HepG2 (cell line): Measurements from ENCODE around the gene WBP1. TPM values are rescaled to one million over a fixed set of nuclear protein-coding genes. Genes with fewer than 3 reads are reported as not detected.
A peak's percentile ranks its signal among the peaks of the same experiment; 100 is the strongest.

ENCODE experiments used
- ETV6 ChIP-seq: sonication (generic); formaldehyde crosslinking; conservative IDR thresholded peaks from 2 replicates; pipeline ENCODE4 v1.4.0; 2020; ENCODE audit warnings: missing genetic modification reagents
- FOXM1 ChIP-seq: sonication (generic); formaldehyde crosslinking; IDR thresholded peaks from 2 replicates; pipeline ENCODE4 v1.5.0; 2020; ENCODE audit warnings: missing genetic modification reagents
- KLF15 ChIP-seq: sonication (generic); formaldehyde crosslinking; IDR thresholded peaks from 2 replicates; pipeline ENCODE4 v1.8.1; 2023; ENCODE audit warnings: borderline replicate concordance, mild to moderate bottlenecking, inconsistent platforms, missing genetic modification reagents, mixed read lengths
- MIER2 ChIP-seq: IDR thresholded peaks from 2 replicates; pipeline ENCODE4 v1.6.1; 2016; ENCODE audit warnings: missing biosample characterization, missing genetic modification reagents
- NFYB ChIP-seq: sonication (generic); formaldehyde crosslinking; IDR thresholded peaks from 2 replicates; pipeline ENCODE4 v1.4.0; 2020; ENCODE audit warnings: missing genetic modification reagents
- NFYC ChIP-seq: IDR thresholded peaks from 2 replicates; pipeline ENCODE4 v1.6.1; 2016; ENCODE audit warnings: missing genetic modification reagents, missing compliant biosample characterization
- TRIM24 ChIP-seq: sonication (generic); formaldehyde crosslinking; IDR thresholded peaks from 2 replicates; pipeline ENCODE4 v1.8.0; 2022; ENCODE audit warnings: mild to moderate bottlenecking, missing genetic modification reagents
- ZBTB38 ChIP-seq: sonication (generic); formaldehyde crosslinking; IDR thresholded peaks from 2 replicates; pipeline ENCODE4 v1.5.1; 2020; ENCODE audit warnings: mild to moderate bottlenecking, missing genetic modification reagents
- ZMAT3 ChIP-seq: sonication (generic); formaldehyde crosslinking; conservative IDR thresholded peaks from 2 replicates; pipeline ENCODE4 v1.7.0; 2021; ENCODE audit warnings: missing genetic modification reagents
- ZNF207 ChIP-seq: fragments of 450-650 bp; IDR thresholded peaks from 2 replicates; pipeline ENCODE4 v1.6.1; 2016; ENCODE audit warnings: antibody characterized with exemption, borderline replicate concordance
- polyA plus RNA-seq, 8 experiments: library from polyadenylated mRNA; depleted of rRNA in 3 of 8; stranded (reverse) in 7 of 8; unstranded in 1 of 8; fragments of >200 nt; fragmentation: Illumina TruSeq in 4 of 8; extraction: Trizol in 4 of 8; gene quantifications; 2 replicates each; pipeline versions ENCODE4 v1.2.1 to v1.2.3, GENCODE V29; 2011 to 2016; ENCODE audit warnings: low read depth in 4 of 8, missing spikeins in 1 of 8, mixed read lengths in 1 of 8; ENCODE audit not compliant: insufficient read depth in 1 of 8
- total RNA-seq, 5 experiments: library from RNA; depleted of rRNA; stranded (reverse); fragments of >200 nt; fragmentation: Illumina TruSeq; extraction: Trizol; gene quantifications; 2 replicates each; pipeline ENCODE4 v1.2.3, GENCODE V29; 2016; ENCODE audit warnings: low read depth in 1 of 5
- TF ChIP-seq, protein P1 (sequence below): IDR thresholded peaks from 2 replicates; pipeline ENCODE4 v1.6.1; 2016; ENCODE audit warnings: mild to moderate bottlenecking
- TF ChIP-seq, protein P2 (sequence below): sonication (generic); formaldehyde crosslinking; IDR thresholded peaks from 2 replicates; pipeline ENCODE4 v1.8.0; 2022; ENCODE audit warnings: mild to moderate bottlenecking, missing genetic modification reagents, moderate library complexity
- TF ChIP-seq, protein P3 (sequence below): sonication (generic); formaldehyde crosslinking; IDR thresholded peaks from 2 replicates; pipeline ENCODE4 v1.5.0; 2020; ENCODE audit warnings: mild to moderate bottlenecking, missing genetic modification reagents, borderline replicate concordance
- TF ChIP-seq, protein P4 (sequence below): sonication (generic); formaldehyde crosslinking; IDR thresholded peaks from 2 replicates; pipeline ENCODE4 v1.5.0; 2020; ENCODE audit warnings: missing genetic modification reagents, mild to moderate bottlenecking, borderline replicate concordance
- TF ChIP-seq, protein P5 (sequence below): sonication (generic); formaldehyde crosslinking; IDR thresholded peaks from 2 replicates; pipeline ENCODE4 v1.8.1; 2023; ENCODE audit warnings: mild to moderate bottlenecking, moderate library complexity, missing genetic modification reagents

The WBP1 gene
- total and polyA plus RNA-seq, 2 of the 13 experiments (the other 11 are each of a cell fraction or from before 2014, with no cell fraction given), result 38.8 to 85.7 TPM

DNA sequence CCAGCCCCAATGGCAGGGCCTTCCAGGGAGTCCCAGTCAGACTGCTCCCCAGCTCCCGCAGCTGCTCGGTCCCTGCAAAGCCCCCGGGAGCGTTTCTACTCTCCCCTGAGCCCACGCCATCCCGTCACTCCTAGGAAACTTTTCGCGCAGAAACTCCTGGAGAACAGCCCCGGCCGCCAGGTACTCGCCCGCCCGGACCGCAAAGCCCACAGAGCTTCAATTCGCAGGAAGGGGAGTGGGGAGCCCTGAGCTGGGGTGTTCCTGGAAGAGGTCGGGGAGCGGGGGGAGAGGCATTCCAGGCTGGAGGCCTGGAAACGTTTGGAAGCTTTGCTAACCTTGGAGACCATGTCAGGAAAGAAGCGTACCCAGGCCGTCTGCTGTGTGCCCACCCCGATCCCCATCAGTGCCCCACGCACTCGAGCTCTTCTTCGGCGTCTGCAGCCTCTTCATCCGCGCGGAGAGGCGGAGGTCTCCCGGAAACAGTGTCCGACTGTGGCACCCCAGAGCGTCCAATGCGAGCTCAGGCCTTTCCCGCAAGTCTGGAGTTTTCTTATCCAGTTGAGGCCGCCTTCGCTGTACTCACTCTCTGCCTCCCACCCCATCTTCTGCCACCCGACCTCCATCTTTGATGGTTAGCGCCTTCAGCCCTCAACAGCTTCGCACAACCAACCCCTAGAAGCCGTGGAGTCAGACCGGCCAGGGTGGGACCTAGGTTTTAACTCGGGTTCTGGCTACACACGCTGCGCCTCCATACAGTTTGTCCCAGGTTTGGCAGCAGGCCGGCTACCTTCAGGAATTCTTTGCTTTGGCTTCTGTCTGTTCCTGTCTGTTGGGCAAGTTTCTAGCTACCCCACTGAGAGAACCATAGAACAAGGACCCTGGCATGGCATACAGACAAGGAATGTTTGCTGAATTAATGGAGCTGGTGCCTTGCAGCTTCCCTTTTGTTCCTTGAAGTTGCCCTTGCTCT lies 45.6 kb downstream of the WBP1 start (continued):
- TF ChIP-seq, protein P1, sequence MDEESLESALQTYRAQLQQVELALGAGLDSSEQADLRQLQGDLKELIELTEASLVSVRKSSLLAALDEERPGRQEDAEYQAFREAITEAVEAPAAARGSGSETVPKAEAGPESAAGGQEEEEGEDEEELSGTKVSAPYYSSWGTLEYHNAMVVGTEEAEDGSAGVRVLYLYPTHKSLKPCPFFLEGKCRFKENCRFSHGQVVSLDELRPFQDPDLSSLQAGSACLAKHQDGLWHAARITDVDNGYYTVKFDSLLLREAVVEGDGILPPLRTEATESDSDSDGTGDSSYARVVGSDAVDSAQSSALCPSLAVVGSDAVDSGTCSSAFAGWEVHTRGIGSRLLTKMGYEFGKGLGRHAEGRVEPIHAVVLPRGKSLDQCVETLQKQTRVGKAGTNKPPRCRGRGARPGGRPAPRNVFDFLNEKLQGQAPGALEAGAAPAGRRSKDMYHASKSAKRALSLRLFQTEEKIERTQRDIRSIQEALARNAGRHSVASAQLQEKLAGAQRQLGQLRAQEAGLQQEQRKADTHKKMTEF (CRISPR knock-in tag), result no peak
- TF ChIP-seq, protein P2, sequence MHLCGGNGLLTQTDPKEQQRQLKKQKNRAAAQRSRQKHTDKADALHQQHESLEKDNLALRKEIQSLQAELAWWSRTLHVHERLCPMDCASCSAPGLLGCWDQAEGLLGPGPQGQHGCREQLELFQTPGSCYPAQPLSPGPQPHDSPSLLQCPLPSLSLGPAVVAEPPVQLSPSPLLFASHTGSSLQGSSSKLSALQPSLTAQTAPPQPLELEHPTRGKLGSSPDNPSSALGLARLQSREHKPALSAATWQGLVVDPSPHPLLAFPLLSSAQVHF (CRISPR knock-in tag), result no peak
- TF ChIP-seq ZNF207, result no peak
- no peak for TF ChIP-seq NFYB
- TF ChIP-seq, protein P3, sequence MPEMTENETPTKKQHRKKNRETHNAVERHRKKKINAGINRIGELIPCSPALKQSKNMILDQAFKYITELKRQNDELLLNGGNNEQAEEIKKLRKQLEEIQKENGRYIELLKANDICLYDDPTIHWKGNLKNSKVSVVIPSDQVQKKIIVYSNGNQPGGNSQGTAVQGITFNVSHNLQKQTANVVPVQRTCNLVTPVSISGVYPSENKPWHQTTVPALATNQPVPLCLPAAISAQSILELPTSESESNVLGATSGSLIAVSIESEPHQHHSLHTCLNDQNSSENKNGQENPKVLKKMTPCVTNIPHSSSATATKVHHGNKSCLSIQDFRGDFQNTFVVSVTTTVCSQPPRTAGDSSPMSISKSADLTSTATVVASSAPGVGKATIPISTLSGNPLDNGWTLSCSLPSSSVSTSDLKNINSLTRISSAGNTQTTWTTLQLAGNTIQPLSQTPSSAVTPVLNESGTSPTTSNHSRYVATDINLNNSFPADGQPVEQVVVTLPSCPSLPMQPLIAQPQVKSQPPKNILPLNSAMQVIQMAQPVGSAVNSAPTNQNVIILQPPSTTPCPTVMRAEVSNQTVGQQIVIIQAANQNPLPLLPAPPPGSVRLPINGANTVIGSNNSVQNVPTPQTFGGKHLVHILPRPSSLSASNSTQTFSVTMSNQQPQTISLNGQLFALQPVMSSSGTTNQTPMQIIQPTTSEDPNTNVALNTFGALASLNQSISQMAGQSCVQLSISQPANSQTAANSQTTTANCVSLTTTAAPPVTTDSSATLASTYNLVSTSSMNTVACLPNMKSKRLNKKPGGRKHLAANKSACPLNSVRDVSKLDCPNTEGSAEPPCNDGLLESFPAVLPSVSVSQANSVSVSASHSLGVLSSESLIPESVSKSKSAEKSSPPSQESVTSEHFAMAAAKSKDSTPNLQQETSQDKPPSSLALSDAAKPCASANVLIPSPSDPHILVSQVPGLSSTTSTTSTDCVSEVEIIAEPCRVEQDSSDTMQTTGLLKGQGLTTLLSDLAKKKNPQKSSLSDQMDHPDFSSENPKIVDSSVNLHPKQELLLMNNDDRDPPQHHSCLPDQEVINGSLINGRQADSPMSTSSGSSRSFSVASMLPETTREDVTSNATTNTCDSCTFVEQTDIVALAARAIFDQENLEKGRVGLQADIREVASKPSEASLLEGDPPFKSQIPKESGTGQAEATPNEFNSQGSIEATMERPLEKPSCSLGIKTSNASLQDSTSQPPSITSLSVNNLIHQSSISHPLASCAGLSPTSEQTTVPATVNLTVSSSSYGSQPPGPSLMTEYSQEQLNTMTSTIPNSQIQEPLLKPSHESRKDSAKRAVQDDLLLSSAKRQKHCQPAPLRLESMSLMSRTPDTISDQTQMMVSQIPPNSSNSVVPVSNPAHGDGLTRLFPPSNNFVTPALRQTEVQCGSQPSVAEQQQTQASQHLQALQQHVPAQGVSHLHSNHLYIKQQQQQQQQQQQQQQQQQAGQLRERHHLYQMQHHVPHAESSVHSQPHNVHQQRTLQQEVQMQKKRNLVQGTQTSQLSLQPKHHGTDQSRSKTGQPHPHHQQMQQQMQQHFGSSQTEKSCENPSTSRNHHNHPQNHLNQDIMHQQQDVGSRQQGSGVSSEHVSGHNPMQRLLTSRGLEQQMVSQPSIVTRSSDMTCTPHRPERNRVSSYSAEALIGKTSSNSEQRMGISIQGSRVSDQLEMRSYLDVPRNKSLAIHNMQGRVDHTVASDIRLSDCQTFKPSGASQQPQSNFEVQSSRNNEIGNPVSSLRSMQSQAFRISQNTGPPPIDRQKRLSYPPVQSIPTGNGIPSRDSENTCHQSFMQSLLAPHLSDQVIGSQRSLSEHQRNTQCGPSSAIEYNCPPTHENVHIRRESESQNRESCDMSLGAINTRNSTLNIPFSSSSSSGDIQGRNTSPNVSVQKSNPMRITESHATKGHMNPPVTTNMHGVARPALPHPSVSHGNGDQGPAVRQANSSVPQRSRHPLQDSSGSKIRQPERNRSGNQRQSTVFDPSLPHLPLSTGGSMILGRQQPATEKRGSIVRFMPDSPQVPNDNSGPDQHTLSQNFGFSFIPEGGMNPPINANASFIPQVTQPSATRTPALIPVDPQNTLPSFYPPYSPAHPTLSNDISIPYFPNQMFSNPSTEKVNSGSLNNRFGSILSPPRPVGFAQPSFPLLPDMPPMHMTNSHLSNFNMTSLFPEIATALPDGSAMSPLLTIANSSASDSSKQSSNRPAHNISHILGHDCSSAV (CRISPR knock-in tag), result no peak
- no peak for TF ChIP-seq FOXM1 (CRISPR knock-in tag)
- TF ChIP-seq ETV6 (CRISPR knock-in tag), result no peak
- TF ChIP-seq KLF15, result 0 out of 2 replicates have a peak, but pooled peaks have one; percentile 15
- no peak for TF ChIP-seq ZBTB38 (CRISPR knock-in tag)
- no peak for TF ChIP-seq NFYC (CRISPR knock-in tag)
- no peak for TF ChIP-seq ZMAT3 (CRISPR knock-in tag)
- TF ChIP-seq, protein P4, sequence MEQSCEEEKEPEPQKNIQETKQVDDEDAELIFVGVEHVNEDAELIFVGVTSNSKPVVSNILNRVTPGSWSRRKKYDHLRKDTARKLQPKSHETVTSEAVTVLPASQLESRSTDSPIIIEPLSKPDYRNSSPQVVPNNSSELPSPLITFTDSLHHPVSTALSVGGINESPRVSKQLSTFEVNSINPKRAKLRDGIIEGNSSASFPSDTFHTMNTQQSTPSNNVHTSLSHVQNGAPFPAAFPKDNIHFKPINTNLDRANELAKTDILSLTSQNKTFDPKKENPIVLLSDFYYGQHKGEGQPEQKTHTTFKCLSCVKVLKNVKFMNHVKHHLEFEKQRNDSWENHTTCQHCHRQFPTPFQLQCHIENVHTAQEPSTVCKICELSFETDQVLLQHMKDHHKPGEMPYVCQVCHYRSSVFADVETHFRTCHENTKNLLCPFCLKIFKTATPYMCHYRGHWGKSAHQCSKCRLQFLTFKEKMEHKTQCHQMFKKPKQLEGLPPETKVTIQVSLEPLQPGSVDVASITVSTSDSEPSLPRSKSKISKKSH (CRISPR knock-in tag), result peak; percentile 54; the same call in 1 of the 2 replicates
- TF ChIP-seq TRIM24 (CRISPR knock-in tag), result no peak
- TF ChIP-seq MIER2, result no peak
- TF ChIP-seq, protein P5, sequence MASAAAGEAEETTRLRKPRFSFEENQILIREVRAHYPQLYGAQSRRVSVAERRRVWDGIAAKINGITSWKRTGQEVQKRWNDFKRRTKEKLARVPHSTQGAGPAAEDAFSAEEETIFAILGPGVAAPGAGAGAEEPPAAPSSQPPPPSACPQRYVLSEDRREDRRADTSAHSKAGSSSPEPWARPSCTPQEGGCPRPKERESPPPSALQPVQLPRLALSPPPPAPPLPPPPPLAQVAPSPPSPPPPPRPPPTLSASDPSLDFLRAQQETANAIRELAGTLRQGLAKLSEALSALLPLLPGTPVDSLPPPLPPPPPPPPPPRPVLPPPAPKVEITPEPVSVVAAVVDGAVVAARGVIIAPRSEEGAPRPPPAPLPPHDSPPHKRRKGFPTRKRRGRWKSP (CRISPR knock-in tag), result peak; percentile 37; the same call in 1 of the 2 replicates
